AG08396 (cell line): ENCODE results near the gene RPL27.

Experiments
- DNase-seq: peaks from one replicate; pipeline ENCODE4 v3.0.0; 2012; ENCODE audit warnings: low spot score, mixed read lengths

RPL27 gene

GRCh38 chr17:43051969-43052368 is 53.8 kb downstream of the RPL27 start:
- DNase-seq, result no peak
